HL-60 (cell line): Measurements from ENCODE around the gene MACROD2.

Experiments
- DNase-seq, 2 experiments: peaks; one replicate each; pipeline ENCODE4 v3.0.0-alpha.2; 2010 to 2020; ENCODE audit warnings: low read depth in 1 of 2, low spot score in 1 of 2
- H3K27ac ChIP-seq: fragments of 250-450 bp; sonication (Bioruptor Pico); replicated peaks from 2 replicates; pipeline ENCODE4 v1.5.1; 2020; ENCODE audit warnings: mild to moderate bottlenecking, moderate library complexity
- H3K27me3 ChIP-seq: fragments of 250-450 bp; sonication (Bioruptor Pico); 2 replicates; pipeline ENCODE4 v1.5.1; 2021; ENCODE audit warnings: mild to moderate bottlenecking, moderate library complexity; ENCODE audit not compliant: insufficient read depth, poor library complexity, severe bottlenecking
- H3K4me3 ChIP-seq: replicated peaks from 2 replicates; pipeline ENCODE4 v1.5.1; 2011; ENCODE audit warnings: mild to moderate bottlenecking, control low read depth, low read length; ENCODE audit not compliant: insufficient read depth
- CTCF ChIP-seq: IDR thresholded peaks from one replicate; pipeline ENCODE4 v1.5.1; 2011; ENCODE audit warnings: low read length, control low read depth, inconsistent platforms; ENCODE audit not compliant: insufficient read depth
- GABPA ChIP-seq: IDR thresholded peaks from 2 replicates; pipeline ENCODE4 v1.6.1; 2012; ENCODE audit warnings: low read depth
- POLR2AphosphoS5 ChIP-seq: IDR thresholded peaks from 2 replicates; pipeline ENCODE4 v1.6.1; 2012; ENCODE audit warnings: low read depth
- SPI1 ChIP-seq: IDR thresholded peaks from 2 replicates; pipeline ENCODE4 v1.6.1; 2012; ENCODE audit warnings: low read depth, mild to moderate bottlenecking, borderline replicate concordance
- TF ChIP-seq, protein P1 (sequence below): IDR thresholded peaks from 2 replicates; pipeline ENCODE4 v1.6.1; 2012; ENCODE audit warnings: low read depth; ENCODE audit not compliant: insufficient replicate concordance

The MACROD2 gene

DNA sequence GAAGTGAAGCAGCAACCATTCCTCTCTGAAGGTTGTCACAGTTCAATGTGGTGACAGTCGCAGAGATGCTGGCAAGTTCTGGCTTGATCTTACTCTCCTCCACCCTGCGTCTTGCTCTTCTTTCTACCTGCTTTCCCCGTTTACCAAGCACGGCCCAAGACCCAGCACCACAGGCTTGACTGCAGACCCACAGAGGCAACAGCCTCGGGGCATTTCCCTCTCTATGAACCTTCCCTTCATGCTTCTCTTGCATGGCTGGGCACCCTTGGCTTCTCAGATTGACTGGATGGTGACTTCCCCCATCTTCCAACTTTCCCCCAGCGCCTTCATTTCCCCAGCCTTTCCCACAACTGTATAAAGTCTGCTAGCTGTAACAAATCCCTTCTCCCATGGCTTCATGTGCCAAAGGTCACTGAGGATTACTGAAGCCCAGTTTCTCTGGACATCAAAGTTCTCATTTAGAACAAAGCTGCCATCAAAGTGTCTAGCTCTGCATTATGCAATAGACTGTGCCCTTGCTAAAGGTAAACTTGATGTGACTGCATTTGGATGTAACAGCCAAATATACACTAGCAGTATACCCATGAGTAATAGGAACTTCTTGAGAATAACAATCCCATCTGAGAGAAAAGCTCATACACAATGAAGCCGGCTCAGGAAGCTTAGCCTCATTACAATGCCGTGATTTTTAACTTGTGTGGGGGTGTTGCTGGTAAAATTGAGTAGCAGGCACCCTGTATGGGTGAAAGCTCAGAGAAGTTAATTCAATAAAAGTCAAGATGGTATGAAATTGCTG lies 1065.1 kb downstream of the MACROD2 start:
- TF ChIP-seq CTCF (no peak), GABPA (no peak), POLR2AphosphoS5 (no peak), SPI1 (no peak)
- TF ChIP-seq, protein P1, sequence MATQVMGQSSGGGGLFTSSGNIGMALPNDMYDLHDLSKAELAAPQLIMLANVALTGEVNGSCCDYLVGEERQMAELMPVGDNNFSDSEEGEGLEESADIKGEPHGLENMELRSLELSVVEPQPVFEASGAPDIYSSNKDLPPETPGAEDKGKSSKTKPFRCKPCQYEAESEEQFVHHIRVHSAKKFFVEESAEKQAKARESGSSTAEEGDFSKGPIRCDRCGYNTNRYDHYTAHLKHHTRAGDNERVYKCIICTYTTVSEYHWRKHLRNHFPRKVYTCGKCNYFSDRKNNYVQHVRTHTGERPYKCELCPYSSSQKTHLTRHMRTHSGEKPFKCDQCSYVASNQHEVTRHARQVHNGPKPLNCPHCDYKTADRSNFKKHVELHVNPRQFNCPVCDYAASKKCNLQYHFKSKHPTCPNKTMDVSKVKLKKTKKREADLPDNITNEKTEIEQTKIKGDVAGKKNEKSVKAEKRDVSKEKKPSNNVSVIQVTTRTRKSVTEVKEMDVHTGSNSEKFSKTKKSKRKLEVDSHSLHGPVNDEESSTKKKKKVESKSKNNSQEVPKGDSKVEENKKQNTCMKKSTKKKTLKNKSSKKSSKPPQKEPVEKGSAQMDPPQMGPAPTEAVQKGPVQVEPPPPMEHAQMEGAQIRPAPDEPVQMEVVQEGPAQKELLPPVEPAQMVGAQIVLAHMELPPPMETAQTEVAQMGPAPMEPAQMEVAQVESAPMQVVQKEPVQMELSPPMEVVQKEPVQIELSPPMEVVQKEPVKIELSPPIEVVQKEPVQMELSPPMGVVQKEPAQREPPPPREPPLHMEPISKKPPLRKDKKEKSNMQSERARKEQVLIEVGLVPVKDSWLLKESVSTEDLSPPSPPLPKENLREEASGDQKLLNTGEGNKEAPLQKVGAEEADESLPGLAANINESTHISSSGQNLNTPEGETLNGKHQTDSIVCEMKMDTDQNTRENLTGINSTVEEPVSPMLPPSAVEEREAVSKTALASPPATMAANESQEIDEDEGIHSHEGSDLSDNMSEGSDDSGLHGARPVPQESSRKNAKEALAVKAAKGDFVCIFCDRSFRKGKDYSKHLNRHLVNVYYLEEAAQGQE: no peak
- Histone ChIP-seq H3K27ac (no peak overlapping the region), H3K4me3 (no peak overlapping the region), H3K27me3 (no peaks in the 10 kb centered on the region)
- DNase-seq: no peak

DNA sequence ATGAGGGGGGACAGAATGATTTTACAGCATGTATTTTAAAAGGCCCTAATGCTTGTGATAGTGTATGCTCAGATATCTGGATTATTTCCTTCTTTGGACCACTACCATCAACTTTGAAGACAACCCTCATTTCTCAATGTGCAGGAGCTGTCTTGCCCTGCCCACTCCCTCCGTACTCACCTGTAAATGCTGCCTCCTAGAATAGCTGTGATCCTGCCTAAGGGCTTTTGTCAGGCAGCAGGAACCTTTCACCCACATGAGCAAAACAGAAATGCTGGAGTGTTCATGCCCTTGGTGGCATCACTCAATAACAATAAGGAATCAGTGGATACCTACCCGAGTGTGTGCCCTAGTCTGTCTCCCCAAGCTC lies 1065.7 kb downstream of the MACROD2 start:
- no peak overlapping the region for H3K4me3 ChIP-seq
- no peaks in the 10 kb centered on the region for H3K27me3 ChIP-seq
- DNase-seq: no peak
- no peak overlapping the region for H3K27ac ChIP-seq
- no peak for TF ChIP-seq GABPA

- Histone ChIP-seq H3K27ac (no peak overlapping the region), H3K4me3 (no peak overlapping the region), H3K27me3 (no peaks in the 10 kb centered on the region)
- TF ChIP-seq CTCF (no peak), POLR2AphosphoS5 (no peak), GABPA (no peak), SPI1 (no peak)
- TF ChIP-seq, protein P1: no peak
- no peak for DNase-seq
These were observed 1066.6 kb downstream of the MACROD2 start for GRCh38 chr20:15061955-15062354.

GRCh38 chr20:15063081-15063480 lies 1067.8 kb downstream of the MACROD2 start:
- no peak for TF ChIP-seq SPI1
- TF ChIP-seq, protein P1: no peak
- TF ChIP-seq CTCF: no peak
- no peak for TF ChIP-seq GABPA
- no peak for TF ChIP-seq POLR2AphosphoS5
- Histone ChIP-seq H3K27me3 (no peaks in the 10 kb centered on the region), H3K4me3 (no peak overlapping the region), H3K27ac (no peak overlapping the region)
- DNase-seq: no peak
